NCI-H524 (cell line): ENCODE measurements around the gene EML6.

Experiments used
- DNase-seq, 2 experiments: peaks; one replicate each; lab custom pipeline; 2025; lab: John Stamatoyannopoulos, UW

Gene EML6

DNA sequence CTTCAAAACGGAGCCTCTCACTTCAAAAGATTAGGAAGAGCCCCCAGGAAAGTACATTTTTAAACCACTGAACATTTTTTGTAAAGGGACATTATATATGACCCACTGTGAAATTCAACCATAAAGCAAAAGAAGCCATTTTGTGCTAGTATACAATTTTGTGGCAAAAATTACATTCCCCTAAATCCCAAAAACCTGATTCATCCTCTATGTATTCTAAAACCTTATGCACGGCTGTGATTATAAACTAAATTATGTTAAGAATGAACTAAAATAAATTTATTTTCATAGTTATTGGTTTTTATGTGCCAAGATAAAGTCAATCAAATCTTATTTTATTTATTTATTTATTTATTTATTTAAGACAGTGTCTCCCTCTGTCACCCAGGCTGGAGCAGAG lies 278.3 kb downstream of the EML6 start:
- DNase-seq: no peak

GRCh38 chr2:55003706-55004639 lies 280.5 kb downstream of the EML6 start:
- DNase-seq: no peak

DNA sequence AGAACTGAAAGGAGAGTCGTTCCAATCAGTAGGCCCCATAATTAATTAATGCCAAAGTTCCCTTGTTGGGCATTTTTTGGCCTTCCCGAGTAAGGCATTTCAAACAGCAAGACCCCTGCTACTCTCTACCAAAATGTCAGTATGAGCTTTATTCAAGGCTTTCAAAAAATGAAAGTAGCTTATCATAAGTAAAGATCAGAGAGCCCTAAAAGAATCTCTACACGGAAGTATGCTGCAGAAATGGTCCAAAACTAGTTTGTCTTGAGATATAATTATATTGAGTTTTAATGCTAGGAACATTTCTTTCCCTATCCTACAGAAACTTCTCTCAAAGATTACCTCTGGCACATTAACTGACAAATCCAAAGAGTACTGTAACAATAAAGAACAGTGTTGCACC lies 282.8 kb downstream of the EML6 start:
- DNase-seq: no peak

DNA sequence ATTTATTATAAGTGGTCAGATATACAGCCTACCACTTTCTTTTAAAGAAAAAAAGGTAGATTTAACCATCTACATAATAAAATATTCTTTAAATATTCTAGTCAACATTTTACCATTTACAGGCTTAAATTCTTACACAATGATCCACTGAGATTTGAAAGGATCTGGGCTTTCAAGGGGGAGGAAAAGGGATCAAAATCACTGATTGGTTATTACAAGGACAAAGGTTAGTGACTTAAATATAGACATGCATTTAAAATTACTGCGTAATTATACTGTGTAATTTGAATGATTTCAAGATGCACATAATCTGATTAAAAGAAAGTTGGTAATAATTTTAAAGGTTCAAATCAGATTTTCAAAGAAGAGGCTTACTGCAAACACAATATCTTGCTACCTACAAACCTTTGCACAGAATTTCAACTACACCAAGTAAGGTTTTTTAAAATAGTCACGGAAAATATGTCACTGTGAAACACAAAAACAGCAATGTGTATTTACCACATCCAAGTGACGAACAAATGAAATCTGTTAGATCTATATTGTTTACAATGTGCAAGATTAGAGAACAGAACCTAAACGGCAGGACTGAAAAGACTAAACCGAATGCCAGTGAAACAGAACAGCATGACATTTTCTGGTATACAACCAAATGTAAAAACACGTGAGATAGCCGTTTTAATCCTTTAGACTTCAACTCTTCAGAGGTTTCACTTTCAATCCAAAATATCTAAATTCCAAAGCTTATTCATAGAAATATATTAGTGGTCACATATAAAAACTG lies 286.0 kb downstream of the EML6 start:
- DNase-seq: no peak

- DNase-seq: peak; percentile 54 to 78
These were observed 286.7 kb downstream of the EML6 start for GRCh38 chr2:55010149-55010591.

GRCh38 chr2:55010915-55011314 lies 287.5 kb downstream of the EML6 start:
- DNase-seq: no peak

DNA sequence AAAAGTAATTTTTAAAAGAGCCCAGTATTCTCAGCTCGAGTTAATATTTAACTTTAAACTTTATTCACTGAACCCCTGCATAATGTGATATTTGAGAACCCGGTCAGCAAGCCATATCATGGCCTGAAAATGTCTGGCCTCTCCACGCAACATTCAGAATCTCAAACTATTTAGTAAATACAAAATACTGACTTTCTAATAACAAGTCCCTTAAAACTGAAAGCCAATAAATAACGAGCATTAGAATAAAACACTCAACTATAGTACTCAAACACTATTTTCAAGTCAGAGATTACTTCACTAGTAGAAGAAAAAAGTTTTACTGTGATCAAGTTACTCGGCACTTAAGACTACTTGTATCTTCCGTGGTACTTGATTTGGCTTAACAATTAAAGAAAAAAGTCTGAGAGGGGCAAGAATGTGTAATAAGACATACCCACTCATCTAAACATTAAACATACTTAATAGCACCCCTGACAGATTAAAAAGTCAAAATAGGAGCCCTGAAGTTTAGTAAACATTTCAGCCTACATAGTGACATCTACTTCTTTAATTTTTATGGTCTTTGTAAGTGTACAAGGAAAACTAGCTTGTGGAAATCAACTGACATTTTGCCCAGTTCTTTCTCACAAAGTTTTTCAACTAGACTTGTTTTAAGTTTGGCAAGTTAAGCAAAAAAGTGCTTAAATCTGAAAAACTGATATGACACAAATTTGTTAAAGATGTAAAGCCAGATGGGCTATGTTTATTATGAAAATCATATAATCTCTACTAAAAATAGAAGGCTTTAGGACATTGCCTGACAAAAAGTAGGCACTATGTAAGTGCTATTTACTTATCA lies 288.6 kb downstream of the EML6 start:
- peak in 1 of 2 experiments; percentile 31 for DNase-seq

DNA sequence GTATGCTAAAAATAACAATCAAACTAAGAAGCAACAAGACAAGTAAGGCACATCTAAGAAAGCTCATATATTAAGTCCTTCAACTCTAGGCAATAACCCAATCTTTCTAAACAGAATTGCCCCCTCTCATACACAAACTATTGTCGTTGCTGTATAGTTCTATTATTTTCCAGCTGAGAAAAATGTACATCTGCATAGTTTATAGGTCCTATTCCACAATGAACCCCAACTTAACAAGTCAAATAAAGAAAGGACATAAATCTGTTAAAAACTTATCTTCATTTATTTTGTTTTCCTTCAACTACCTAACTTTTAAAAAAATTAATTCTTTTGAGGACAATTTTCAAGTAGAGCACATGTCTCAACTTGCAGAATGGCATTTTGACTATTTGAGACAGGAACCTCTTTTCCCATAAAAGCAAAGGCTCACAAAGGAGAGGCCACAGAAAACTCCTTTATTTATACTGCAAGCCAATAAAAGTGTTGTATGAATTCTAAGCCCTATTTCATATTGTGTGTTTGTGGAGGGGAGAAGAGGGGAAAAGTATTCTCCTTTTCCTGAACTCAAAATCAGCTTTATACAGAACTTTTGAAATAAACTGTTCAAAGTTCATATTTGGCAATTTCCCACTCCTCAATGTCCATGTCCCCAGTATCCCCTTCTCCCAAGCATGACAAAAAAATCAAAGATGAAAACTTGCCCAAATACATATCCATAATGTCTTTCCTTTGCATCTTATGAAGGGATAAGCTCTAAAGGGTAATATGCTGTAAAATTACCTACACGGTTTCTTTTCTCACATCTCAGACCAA lies 289.4 kb downstream of the EML6 start:
- no peak for DNase-seq

DNA sequence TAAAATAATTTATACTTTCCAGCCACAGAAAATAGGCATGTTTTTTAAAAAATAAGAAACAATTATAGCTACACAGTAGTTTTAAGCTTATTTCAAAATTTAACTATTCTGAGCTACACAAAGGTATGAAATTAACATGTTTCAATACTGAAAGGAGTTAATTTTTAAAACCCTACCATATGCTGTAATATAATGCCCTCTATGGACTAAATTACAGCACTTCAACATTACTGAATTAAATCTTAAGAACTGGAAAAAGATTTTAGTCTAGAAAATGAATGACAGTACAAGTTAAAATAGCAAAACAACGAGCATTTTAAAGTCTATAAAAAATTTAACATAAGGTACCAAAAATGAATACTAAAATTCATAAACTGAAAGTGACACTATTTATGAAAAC lies 290.5 kb downstream of the EML6 start:
- DNase-seq: peak in 1 of 2 experiments; percentile 28

DNA sequence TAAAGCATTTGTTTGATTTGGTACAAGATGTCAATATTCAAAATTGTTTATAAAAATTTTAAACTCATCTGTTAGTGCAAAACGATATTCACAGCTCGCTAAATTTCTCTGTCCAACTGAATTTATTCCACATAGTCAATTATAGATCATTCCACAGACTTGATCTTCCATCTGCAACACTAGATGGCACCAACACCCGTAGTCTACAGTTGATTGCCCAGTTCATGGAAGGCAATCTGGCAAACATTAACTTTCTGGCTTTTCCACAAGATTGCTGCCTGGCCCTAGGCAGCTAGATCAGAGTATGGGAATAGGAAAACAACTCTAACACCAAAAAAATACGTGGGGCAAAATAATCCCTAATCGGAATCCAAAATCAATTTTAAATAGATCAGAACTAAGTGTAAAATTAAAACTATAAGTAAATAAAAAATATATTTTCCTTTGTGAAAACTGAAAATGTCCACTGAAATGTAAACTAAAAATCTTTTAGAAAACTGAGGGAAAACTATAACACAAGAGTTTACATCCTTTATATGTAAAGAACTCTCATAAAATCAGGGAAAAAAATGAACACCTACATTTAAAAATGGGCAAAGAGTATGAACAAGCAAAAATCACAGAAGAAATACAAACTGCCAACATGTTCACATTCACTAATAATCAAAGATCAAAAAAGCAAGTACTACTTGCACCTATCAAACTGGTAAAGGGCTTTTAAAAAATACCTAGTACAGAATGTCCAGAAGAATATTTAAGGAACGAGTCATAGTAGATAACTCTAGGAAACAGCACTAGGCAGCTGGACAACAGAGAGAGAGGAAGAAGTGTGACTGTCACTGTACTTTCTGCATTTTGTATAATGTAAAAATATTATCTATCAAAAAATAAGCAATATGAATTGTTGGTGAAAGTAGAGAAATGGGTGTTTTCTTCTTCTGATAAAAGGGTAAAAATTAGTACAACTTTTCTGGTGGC lies 291.8 kb downstream of the EML6 start:
- peak; percentile 47 to 84 for DNase-seq

- DNase-seq: no peak
These were observed 294.0 kb downstream of the EML6 start for GRCh38 chr2:55017428-55017827.

- no peak for DNase-seq
These were observed 294.4 kb downstream of the EML6 start for GRCh38 chr2:55017880-55018279.

- DNase-seq: no peak
These were observed 295.2 kb downstream of the EML6 start for GRCh38 chr2:55018619-55019018.

- no peak for DNase-seq
These were observed 296.2 kb downstream of the EML6 start for GRCh38 chr2:55019526-55020258.
